ENCODE data around the gene ERGIC3.
"Not testable (repeated sequence)": the region's sequence is repeated elsewhere in the genome, so short reads cannot be mapped to it uniquely, and the experiment has no call there.

The ERGIC3 gene

DNA sequence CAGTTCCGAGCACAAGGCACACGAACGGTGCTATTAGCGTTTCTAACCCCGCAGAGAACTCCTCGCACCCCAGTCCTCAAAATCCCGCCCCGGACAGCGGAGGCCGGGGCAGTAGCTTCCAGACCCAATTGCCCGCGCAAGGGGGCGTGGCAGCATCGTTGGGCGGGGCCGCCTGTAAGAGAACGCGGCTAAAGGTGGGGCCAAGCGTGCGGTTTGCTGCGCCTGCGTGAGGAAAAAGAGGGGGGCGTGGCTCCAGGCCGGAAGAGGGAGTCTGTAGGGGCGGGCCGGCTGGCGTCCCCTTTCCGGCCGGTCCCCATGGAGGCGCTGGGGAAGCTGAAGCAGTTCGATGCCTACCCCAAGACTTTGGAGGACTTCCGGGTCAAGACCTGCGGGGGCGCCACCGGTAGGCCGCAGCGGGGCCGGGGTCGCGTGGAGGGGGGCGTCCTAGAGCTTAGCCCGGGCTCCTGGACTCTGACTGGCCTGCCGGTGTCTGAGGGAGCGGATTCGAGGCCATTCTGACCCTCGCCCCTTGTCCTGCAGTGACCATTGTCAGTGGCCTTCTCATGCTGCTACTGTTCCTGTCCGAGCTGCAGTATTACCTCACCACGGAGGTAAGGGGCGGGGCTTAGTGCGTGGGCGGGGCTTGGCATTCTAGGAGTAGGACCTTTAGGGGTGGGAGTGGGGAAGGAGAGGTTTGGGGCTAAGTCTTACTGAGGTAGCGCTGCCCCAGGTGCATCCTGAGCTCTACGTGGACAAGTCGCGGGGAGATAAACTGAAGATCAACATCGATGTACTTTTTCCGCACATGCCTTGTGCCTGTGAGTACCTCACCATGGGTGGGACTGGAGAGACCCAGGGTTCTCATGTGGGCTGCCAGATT, at the start of gene ERGIC3:
Gene ERGIC3, plus strand, starts transcription at position 296 of the 880 bp plus-strand sequence. Its CDS starts 20 bp downstream, at position 316.
- DNase-seq: peak; percentile 88

- DNase-seq: no peak
These were observed 49.5 kb upstream of the ERGIC3 start for GRCh38 chr20:35492352-35492751.

DNA sequence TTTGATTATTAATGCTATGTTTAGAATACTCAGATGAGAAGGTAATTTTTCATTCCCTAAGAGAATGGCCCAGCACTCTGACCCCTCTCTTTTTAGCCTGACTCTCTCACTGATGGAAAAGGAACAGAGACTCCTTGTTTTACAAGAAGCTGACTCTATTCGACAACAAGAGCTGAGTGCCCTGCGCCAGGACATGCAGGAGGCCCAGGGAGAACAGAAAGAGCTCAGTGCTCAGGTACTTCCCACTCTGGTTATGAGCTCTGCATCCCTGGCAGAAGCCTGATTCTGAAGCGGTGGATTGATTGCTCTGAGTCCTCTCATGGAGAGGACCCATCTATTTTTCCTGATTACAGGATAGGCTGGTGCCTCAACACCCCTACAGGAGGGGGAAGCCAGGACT, 45.4 kb upstream of the ERGIC3 start:
- no peak for DNase-seq

DNA sequence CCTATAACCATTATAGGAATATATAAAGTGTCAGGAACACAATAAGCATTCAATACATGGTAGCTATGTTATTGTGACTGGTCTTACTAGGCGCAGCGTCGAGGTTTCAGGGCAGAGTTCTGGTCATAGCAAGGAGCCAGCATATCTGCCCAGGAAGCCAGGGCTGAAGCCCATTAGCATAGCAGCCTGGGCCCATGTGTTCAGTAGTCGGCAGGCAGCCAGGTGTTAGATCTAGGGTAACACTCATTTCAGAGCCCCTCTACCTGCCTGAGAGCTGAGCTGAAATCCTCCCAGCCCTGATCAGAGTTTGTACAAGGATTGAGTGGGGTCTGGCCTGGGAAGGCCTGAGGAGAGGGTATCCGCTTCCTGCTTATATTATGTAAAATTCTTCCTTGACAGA, 44.6 kb upstream of the ERGIC3 start:
- DNase-seq: no peak

GRCh38 chr20:35497780-35498189, 44.1 kb upstream of the ERGIC3 start:
- DNase-seq: no peak

GRCh38 chr20:35499271-35499670, 42.6 kb upstream of the ERGIC3 start:
- DNase-seq: no peak

GRCh38 chr20:35502352-35502751, 39.5 kb upstream of the ERGIC3 start:
- DNase-seq: no peak

GRCh38 chr20:35503281-35503680, 38.6 kb upstream of the ERGIC3 start:
- DNase-seq: no peak

GRCh38 chr20:35503841-35504561, 37.9 kb upstream of the ERGIC3 start:
- no peak for DNase-seq

- no peak for DNase-seq
These were observed 37.1 kb upstream of the ERGIC3 start for GRCh38 chr20:35504751-35505150.

DNA sequence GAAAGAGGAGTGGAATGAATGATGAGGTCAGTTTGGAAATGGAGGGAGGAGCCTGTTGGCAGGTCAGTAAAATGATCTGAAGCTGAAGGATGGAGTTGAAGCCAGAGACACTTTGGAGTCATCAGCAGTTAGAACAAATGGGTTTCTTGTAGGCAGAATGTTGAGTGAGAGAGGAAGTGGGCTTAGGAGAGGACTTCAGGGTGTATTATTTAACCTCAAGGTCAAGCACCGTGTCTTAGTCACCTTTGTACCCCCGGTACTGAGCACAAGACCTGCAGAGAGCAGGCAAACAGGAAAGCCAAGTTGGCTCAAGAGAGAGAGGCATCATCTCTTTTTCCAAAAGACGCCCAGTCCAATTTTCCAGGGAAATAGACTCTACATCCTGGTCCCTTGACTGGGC, 35.7 kb upstream of the ERGIC3 start:
- DNase-seq: no peak

DNA sequence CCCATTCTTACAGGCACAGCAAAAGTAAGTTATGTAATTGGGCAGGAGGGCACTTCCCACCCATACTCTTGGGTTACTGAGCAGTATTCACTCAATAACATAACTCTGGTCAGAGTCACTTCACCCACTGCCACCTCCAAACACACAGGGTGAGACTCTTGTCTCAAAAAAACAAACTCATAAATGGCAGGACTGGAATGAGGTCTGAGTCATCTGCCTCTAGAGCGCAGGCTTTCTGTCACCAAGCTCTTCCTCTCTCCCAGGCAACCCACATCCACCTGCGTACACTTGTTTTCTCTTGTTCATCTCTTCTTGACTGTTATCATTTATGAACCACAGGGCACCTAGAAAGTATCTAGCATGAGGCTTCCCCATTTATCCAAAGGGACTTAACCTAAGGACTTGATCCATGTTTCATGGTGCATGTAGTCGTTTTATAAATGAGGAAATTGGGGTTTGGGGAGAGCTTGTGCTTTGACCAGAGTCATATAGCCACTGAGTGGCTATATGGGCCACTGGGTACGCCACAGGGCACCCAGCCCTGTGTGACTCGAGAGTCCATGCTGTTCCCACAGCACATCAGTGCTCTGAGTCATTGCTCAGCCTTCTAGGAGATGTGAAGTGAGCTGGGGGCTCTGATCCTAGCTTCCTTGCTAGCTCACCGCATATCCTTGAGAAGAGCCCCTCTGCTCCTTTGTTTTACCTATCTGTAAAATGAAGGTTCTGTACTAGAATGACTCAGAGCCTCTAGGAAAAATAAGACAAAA, 34.8 kb upstream of the ERGIC3 start:
- DNase-seq: no peak

DNA sequence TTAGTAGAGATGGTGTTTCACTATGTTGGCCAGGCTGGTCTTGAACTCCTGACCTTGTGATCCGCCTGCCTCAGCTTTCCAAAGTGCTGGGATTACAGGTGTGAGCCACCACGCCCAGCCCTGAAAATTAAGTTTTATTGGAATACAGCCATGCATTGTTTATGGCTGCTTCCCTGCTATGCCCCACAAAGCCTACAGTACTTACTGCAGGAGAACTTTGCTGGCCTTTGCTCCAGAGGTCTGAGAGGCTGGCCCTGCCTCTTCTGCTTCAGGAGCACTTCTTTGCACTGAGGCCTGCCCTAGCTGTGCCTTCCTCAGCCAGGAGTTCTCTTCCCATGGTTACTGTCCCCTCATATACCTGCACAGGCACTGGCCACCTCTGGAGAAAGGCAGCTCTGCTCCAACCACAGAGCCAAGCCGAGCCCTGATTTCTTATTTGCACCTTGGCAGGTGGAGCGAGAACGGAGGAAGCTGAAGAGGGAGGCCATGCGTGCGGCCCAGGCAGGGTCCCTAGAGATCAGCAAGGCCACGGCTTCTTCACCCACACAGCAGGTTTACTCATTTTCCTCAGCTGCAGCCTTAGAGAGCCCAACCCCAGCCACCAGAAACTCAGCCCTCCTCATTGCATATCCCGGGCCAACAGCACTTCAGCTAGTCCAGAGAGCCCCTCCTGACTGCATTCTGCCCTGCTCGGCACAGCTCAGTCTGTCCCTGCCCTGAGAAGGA, 33.2 kb upstream of the ERGIC3 start:
- DNase-seq: no peak

- no peak for DNase-seq
These were observed 30.7 kb upstream of the ERGIC3 start for GRCh38 chr20:35510951-35511735.

DNA sequence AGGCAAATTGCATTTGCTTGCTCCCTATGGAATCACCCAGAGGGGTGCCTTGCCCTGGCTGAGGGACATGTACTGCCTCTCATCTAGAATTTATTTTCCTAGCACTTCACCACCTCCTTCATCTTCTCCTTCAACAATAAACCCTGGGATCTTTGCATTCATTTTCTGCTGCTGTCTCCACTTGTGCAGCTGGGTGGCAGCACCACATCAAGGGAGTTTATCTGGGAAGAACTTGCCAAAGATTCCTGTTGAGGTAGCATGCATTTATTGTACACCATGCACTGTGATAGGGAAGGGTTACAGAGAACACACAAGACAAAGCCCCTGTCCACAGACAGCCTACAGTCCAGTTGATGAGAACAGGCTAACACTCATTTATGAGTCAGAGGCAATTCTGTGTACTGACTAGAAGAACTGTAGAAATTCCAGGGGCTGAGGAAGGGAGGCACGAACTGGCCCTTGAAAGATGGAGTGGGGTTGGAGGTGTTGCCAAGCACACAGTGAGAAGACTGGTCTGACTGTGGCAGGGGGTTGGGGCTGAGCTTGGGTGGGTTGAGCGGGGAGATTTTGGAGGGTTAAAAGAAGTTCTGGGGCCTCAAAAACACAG, 30.0 kb upstream of the ERGIC3 start:
- DNase-seq: no peak

- DNase-seq: no peak
These were observed 27.4 kb upstream of the ERGIC3 start for GRCh38 chr20:35514371-35514932.

- no peak for DNase-seq
These were observed 26.5 kb upstream of the ERGIC3 start for GRCh38 chr20:35515341-35515740.

GRCh38 chr20:35515949-35516645, 25.8 kb upstream of the ERGIC3 start:
- DNase-seq: no peak

- DNase-seq: no peak
These were observed 24.8 kb upstream of the ERGIC3 start for GRCh38 chr20:35517125-35517524.

GRCh38 chr20:35517767-35518166, 24.1 kb upstream of the ERGIC3 start:
- DNase-seq: not testable (repeated sequence)
